Measurements from ENCODE around the gene RILPL1.

- no peak for TF ChIP-seq CTCF (IDR thresholded peaks at IDR 0.05)
- no peak for TF ChIP-seq POLR2A (IDR thresholded peaks at IDR 0.05)
- no peak for TF ChIP-seq EP300 (IDR thresholded peaks at IDR 0.05)
- TF ChIP-seq POLR2AphosphoS5 (IDR thresholded peaks at IDR 0.05), result no peak
Observed at GRCh38 chr12:123427036-123427769, 106.3 kb downstream of the RILPL1 start.
